Retinal pigment epithelial cell (primary cell): Measurements from ENCODE around the gene KHDRBS2.

ENCODE experiments used
- DNase-seq: peaks from one replicate; pipeline ENCODE4 v3.0.0-alpha.2; 2010; ENCODE audit warnings: low read depth
- H3K4me3 ChIP-seq: 2 replicates; pipeline ENCODE4 v1.5.1; 2011; ENCODE audit warnings: mild to moderate bottlenecking, low read length, control low read depth, moderate library complexity
- CTCF ChIP-seq: conservative IDR thresholded peaks from 2 replicates; pipeline ENCODE4 v1.5.1; 2011; ENCODE audit warnings: low read depth, low read length, control low read depth, inconsistent platforms

The KHDRBS2 gene

GRCh38 chr6:62150048-62150663, 135.9 kb downstream of the KHDRBS2 start:
- H3K4me3 ChIP-seq, result no peak overlapping the region
- TF ChIP-seq CTCF, result peak; percentile 62
- DNase-seq, result no peak

GRCh38 chr6:62146954-62147853, 138.8 kb downstream of the KHDRBS2 start:
- no peak for DNase-seq
- H3K4me3 ChIP-seq, result no peak overlapping the region
- TF ChIP-seq CTCF, result no peak

- H3K4me3 ChIP-seq, result no peak overlapping the region
- DNase-seq, result no peak
- no peak for TF ChIP-seq CTCF
Observed at GRCh38 chr6:62129127-62129526, 156.9 kb downstream of the KHDRBS2 start.

GRCh38 chr6:62119401-62119800, 166.6 kb downstream of the KHDRBS2 start:
- TF ChIP-seq CTCF, result no peak
- DNase-seq, result no peak
- H3K4me3 ChIP-seq, result no peak overlapping the region

- H3K4me3 ChIP-seq, result no peak overlapping the region
- no peak for TF ChIP-seq CTCF
- DNase-seq, result no peak
Observed at GRCh38 chr6:62103186-62103859, 182.7 kb downstream of the KHDRBS2 start.

- no peak overlapping the region for H3K4me3 ChIP-seq
- TF ChIP-seq CTCF, result no peak
- no peak for DNase-seq
Observed at GRCh38 chr6:62102387-62102786, 183.6 kb downstream of the KHDRBS2 start.
